Measurements from ENCODE around the gene TNRC6C.
A peak's percentile ranks its signal among the peaks of the same experiment; 100 is the strongest.
"Not testable (repeated sequence)": the region's sequence is repeated elsewhere in the genome, so short reads cannot be mapped to it uniquely, and the experiment has no call there.

The TNRC6C gene

GRCh38 chr17:78113804-78114785 lies 155.6 kb downstream of the TNRC6C start:
- DNase-seq = no peak

GRCh38 chr17:78114831-78115723 lies 156.6 kb downstream of the TNRC6C start:
- no peak for DNase-seq

GRCh38 chr17:78115803-78116202 lies 157.3 kb downstream of the TNRC6C start:
- not testable (repeated sequence) for DNase-seq

GRCh38 chr17:78116411-78116810 lies 157.9 kb downstream of the TNRC6C start:
- DNase-seq = no peak

- peak; percentile 73 for DNase-seq
Measured at GRCh38 chr17:78117027-78117981, 158.8 kb downstream of the TNRC6C start.

- DNase-seq = no peak
Measured at GRCh38 chr17:78118801-78119241, 160.3 kb downstream of the TNRC6C start.

GRCh38 chr17:78120537-78120936 lies 162.0 kb downstream of the TNRC6C start:
- no peak for DNase-seq

GRCh38 chr17:78120971-78121800 lies 162.7 kb downstream of the TNRC6C start:
- DNase-seq = no peak

GRCh38 chr17:78121801-78122215 lies 163.3 kb downstream of the TNRC6C start:
- no peak for DNase-seq

- DNase-seq = no peak
Measured at GRCh38 chr17:78122216-78122930, 163.9 kb downstream of the TNRC6C start.

GRCh38 chr17:78122931-78123249 lies 164.4 kb downstream of the TNRC6C start:
- DNase-seq = no peak

GRCh38 chr17:78123258-78123929 lies 164.9 kb downstream of the TNRC6C start:
- no peak for DNase-seq

GRCh38 chr17:78124081-78124835 lies 165.8 kb downstream of the TNRC6C start:
- DNase-seq = no peak

- no peak for DNase-seq
Measured at GRCh38 chr17:78124836-78125137, 166.3 kb downstream of the TNRC6C start.

GRCh38 chr17:78125138-78125913 lies 166.8 kb downstream of the TNRC6C start:
- no peak for DNase-seq

- no peak for DNase-seq
Measured at GRCh38 chr17:78125976-78126894, 167.7 kb downstream of the TNRC6C start.

- no peak for DNase-seq
Measured at GRCh38 chr17:78126895-78127238, 168.4 kb downstream of the TNRC6C start.
